Glutamatergic neuron (in vitro differentiated cells): ENCODE measurements around the gene NNMT. TPM values are rescaled to one million over a fixed set of nuclear protein-coding genes. Genes with fewer than 3 reads are reported as not detected.

ENCODE experiments used
- DNase-seq: peaks from one replicate; pipeline ENCODE4 v3.0.0; 2022
- H3K27ac Mint-ChIP-seq: one replicate; pipeline ENCODE4 v1.8.0; 2020; ENCODE audit warnings: mild to moderate bottlenecking, mixed read lengths, inconsistent platforms; ENCODE audit not compliant: unreplicated experiment
- H3K27me3 Mint-ChIP-seq: one replicate; pipeline ENCODE4 v1.8.0; 2020; ENCODE audit warnings: mild to moderate bottlenecking, moderate library complexity, mixed read lengths, inconsistent platforms; ENCODE audit not compliant: unreplicated experiment
- H3K36me3 Mint-ChIP-seq: one replicate; pipeline ENCODE4 v1.8.0; 2020; ENCODE audit warnings: mild to moderate bottlenecking, mixed read lengths, inconsistent platforms; ENCODE audit not compliant: unreplicated experiment
- H3K4me1 Mint-ChIP-seq: one replicate; pipeline ENCODE4 v1.8.0; 2020; ENCODE audit warnings: mild to moderate bottlenecking, low read depth, mixed read lengths, inconsistent platforms; ENCODE audit not compliant: unreplicated experiment
- H3K4me3 Mint-ChIP-seq: one replicate; pipeline ENCODE4 v1.8.0; 2020; ENCODE audit warnings: mild to moderate bottlenecking, mixed read lengths, inconsistent platforms; ENCODE audit not compliant: unreplicated experiment
- H3K9me3 Mint-ChIP-seq: one replicate; pipeline ENCODE4 v1.8.0; 2020; ENCODE audit warnings: mild to moderate bottlenecking, moderate library complexity, mixed read lengths, inconsistent platforms; ENCODE audit not compliant: unreplicated experiment
- CTCF ChIP-seq: fragments of 200-600 bp; sonication (generic); IDR thresholded peaks from one replicate; pipeline ENCODE4 v1.5.0; 2021; ENCODE audit not compliant: partially characterized antibody, unreplicated experiment
- total RNA-seq: library from RNA; stranded (reverse); fragmentation: NEBNext Ultra II Directional; extraction: Animal tissue kit (Norgen Biotek cat#: 25700); gene quantifications from one replicate; pipeline ENCODE4 v1.2.1, GENCODE V29; 2021; ENCODE audit not compliant: unreplicated experiment

The NNMT gene
- total RNA-seq, 1 donor from 2014 or later = 3.4 TPM

GRCh38 chr11:114273890-114274635 lies 22.1 kb upstream of the NNMT start:
- Mint-ChIP-seq H3K4me3 (no peak overlapping the region), H3K9me3 (no peaks in the 10 kb centered on the region), H3K27me3 (peaks cover 5% of the 10 kb centered on the region), H3K27ac (no peak overlapping the region), H3K4me1 (peaks cover under 1% of the 10 kb centered on the region), H3K36me3 (no peaks in the 10 kb centered on the region)
- no peak for DNase-seq
- no peak for TF ChIP-seq CTCF

GRCh38 chr11:114274637-114275036 lies 21.6 kb upstream of the NNMT start:
- H3K27ac Mint-ChIP-seq = no peak overlapping the region
- peaks cover 6% of the 10 kb centered on the region for H3K4me1 Mint-ChIP-seq
- no peak overlapping the region for H3K4me3 Mint-ChIP-seq
- H3K9me3 Mint-ChIP-seq = no peaks in the 10 kb centered on the region
- H3K27me3 Mint-ChIP-seq = peaks cover 7% of the 10 kb centered on the region
- no peak for DNase-seq
- H3K36me3 Mint-ChIP-seq = no peaks in the 10 kb centered on the region
- no peak for TF ChIP-seq CTCF

GRCh38 chr11:114275280-114275679 lies 20.9 kb upstream of the NNMT start:
- Mint-ChIP-seq H3K4me1 (peaks cover 11% of the 10 kb centered on the region), H3K4me3 (no peak overlapping the region), H3K36me3 (no peaks in the 10 kb centered on the region), H3K9me3 (peaks cover 3% of the 10 kb centered on the region), H3K27me3 (peaks cover 9% of the 10 kb centered on the region), H3K27ac (no peak overlapping the region)
- TF ChIP-seq CTCF = no peak
- no peak for DNase-seq

- Mint-ChIP-seq H3K27ac (no peak overlapping the region), H3K9me3 (peaks cover 3% of the 10 kb centered on the region), H3K27me3 (peaks cover 9% of the 10 kb centered on the region), H3K36me3 (no peaks in the 10 kb centered on the region), H3K4me1 (peaks cover 17% of the 10 kb centered on the region), H3K4me3 (no peak overlapping the region)
- no peak for DNase-seq
- no peak for TF ChIP-seq CTCF
Observed at GRCh38 chr11:114276077-114276476, 20.1 kb upstream of the NNMT start.

- H3K27ac Mint-ChIP-seq = no peak overlapping the region
- no peak for DNase-seq
- peaks cover 27% of the 10 kb centered on the region for H3K4me1 Mint-ChIP-seq
- H3K36me3 Mint-ChIP-seq = no peaks in the 10 kb centered on the region
- H3K27me3 Mint-ChIP-seq = peaks cover 9% of the 10 kb centered on the region
- no peak overlapping the region for H3K4me3 Mint-ChIP-seq
- no peak for TF ChIP-seq CTCF
- peaks cover 3% of the 10 kb centered on the region for H3K9me3 Mint-ChIP-seq
Observed at GRCh38 chr11:114277637-114278341, 18.4 kb upstream of the NNMT start.
